ENCODE measurements around the gene LINGO3.

Gene LINGO3

GRCh38 chr19:2339644-2340310 is 31.8 kb upstream of the LINGO3 start:
- no peak overlapping the region for H3K9ac ChIP-seq (ENCODE audit: low read depth in 1 of 2, low read length in 2 of 2)
- no peaks in the 10 kb centered on the region for H3K4me1 ChIP-seq (ENCODE audit: control insufficient read depth in 1 of 2, insufficient read depth in 2 of 2, low read length in 2 of 2)
- H3K27me3 ChIP-seq (ENCODE audit: control insufficient read depth in 1 of 2, insufficient read depth in 2 of 2, low read length in 2 of 2): no peaks in the 10 kb centered on the region
- peaks cover 4 to 38% of the 10 kb centered on the region in 2 donors for H3K36me3 ChIP-seq (ENCODE audit: control insufficient read depth in 1 of 2, insufficient read depth in 2 of 2, low read length in 2 of 2)
- H3K4me3 ChIP-seq (ENCODE audit: low read depth in 1 of 2, low read length in 2 of 2): no peak overlapping the region
- no peaks in the 10 kb centered on the region for H3K9me3 ChIP-seq (ENCODE audit: control insufficient read depth in 1 of 2, low read length in 2 of 2)
- no peak overlapping the region for H3K27ac ChIP-seq (ENCODE audit: low read depth, low read length)

DNA sequence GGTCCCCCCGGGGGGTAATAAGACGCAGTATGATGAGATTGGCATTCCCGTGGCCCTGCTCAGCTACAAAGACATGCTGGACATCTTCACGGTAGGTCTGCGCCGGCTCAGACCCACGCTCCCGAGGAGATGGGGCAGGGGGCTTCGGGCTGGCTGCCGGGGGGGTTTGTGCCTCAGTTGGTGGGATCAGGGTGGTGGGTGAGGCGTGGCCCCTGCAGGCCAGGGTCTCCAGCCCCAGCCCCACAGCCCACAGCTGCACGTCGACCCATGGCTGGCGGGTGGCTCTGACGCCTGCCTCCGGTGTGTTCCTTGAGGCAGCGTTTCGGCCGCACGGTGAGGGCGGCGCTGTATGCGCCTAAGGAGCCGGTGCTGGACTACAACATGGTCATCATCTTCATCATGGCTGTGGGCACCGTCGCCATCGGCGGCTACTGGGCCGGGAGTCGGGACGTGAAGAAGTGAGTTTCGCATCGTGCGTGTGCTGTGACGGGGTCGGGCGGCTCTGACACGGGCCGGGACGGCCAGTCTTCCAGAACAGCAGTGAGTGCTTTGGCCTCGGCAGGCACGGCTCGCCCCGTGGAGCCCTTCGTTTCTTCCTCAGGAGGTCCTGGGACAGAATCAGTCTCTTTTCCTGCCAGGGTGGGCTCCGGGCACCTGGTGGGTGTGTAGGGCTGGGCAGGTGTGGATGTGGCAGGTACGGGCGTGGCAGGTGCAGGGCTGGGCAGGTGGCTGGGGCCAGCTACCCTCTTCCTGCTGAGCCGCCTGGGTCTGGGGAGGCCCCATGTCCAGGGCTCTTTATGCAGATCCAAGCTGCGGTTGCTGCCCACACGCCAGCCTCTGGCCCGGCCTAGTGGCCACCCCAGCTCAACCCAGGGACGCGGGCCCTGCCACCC is 31.0 kb upstream of the LINGO3 start:
- no peaks in the 10 kb centered on the region for H3K9me3 ChIP-seq (ENCODE audit: control insufficient read depth in 1 of 2, low read length in 2 of 2)
- no peak overlapping the region for H3K9ac ChIP-seq (ENCODE audit: low read depth in 1 of 2, low read length in 2 of 2)
- H3K36me3 ChIP-seq (ENCODE audit: control insufficient read depth in 1 of 2, insufficient read depth in 2 of 2, low read length in 2 of 2): peaks cover 0 to 33% of the 10 kb centered on the region in 2 donors
- no peaks in the 10 kb centered on the region for H3K27me3 ChIP-seq (ENCODE audit: control insufficient read depth in 1 of 2, insufficient read depth in 2 of 2, low read length in 2 of 2)
- H3K27ac ChIP-seq (ENCODE audit: low read depth, low read length): no peak overlapping the region
- no peak overlapping the region for H3K4me3 ChIP-seq (ENCODE audit: low read depth in 1 of 2, low read length in 2 of 2)
- peaks cover 5% of the 10 kb centered on the region in 2 donors for H3K4me1 ChIP-seq (ENCODE audit: control insufficient read depth in 1 of 2, insufficient read depth in 2 of 2, low read length in 2 of 2)

DNA sequence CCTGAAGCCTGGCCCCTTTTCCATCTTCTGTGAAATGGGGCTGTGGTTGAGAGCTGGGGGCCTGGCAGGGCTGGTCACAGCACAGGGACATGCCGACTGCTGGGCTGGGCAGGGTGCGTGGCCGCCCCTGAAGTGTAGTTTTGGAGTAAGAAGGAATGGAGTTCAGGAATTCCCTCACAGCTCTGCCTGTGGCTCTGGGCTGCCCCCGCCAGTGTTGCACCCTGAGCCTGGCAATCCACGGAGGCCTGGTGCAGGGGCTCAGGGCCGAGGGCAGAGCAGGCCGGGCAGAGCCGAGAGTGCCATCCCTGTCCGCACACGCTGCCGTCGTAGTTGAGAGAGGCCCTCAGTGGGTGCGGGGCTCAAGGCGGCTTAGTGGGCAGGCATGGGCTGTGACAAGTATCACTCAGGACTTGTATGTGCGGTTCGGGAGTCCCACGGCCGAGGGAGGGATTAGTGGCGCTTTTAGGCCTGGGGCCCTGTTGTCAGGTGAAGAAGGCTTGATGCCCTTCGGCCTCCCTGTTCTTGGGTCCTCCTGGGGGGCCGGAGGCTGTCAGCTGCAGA is 30.2 kb upstream of the LINGO3 start:
- H3K36me3 ChIP-seq (ENCODE audit: control insufficient read depth in 1 of 2, insufficient read depth in 2 of 2, low read length in 2 of 2): peaks cover 0 to 33% of the 10 kb centered on the region in 2 donors
- no peaks in the 10 kb centered on the region for H3K9me3 ChIP-seq (ENCODE audit: control insufficient read depth in 1 of 2, low read length in 2 of 2)
- H3K4me3 ChIP-seq (ENCODE audit: low read depth in 1 of 2, low read length in 2 of 2): no peak overlapping the region
- H3K9ac ChIP-seq (ENCODE audit: low read depth in 1 of 2, low read length in 2 of 2): no peak overlapping the region
- H3K4me1 ChIP-seq (ENCODE audit: control insufficient read depth in 1 of 2, insufficient read depth in 2 of 2, low read length in 2 of 2): peaks cover 13% of the 10 kb centered on the region in 2 donors
- H3K27ac ChIP-seq (ENCODE audit: low read depth, low read length): no peak overlapping the region
- H3K27me3 ChIP-seq (ENCODE audit: control insufficient read depth in 1 of 2, insufficient read depth in 2 of 2, low read length in 2 of 2): no peaks in the 10 kb centered on the region

DNA sequence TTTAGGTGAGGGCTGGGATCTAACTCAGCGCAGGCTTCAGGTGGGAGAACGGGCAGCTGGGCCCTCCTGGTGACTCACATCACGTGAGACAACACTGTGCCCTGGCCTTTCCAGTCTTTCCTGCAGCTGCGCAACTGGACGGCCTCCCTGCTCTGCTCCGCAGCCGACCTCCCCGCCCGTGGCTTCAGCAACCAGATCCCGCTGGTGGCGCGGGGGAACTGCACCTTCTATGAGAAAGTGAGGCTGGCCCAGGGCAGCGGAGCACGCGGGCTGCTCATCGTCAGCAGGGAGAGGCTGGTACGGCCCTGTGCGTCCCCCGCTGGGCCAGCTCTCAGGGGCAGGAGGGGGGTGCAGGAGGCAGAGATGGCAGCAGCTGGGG is 29.4 kb upstream of the LINGO3 start:
- Histone ChIP-seq H3K9ac (ENCODE audit: low read depth in 1 of 2, low read length in 2 of 2) (no peak overlapping the region), H3K9me3 (ENCODE audit: control insufficient read depth in 1 of 2, low read length in 2 of 2) (no peaks in the 10 kb centered on the region), H3K4me3 (ENCODE audit: low read depth in 1 of 2, low read length in 2 of 2) (no peak overlapping the region), H3K27ac (ENCODE audit: low read depth, low read length) (no peak overlapping the region), H3K4me1 (ENCODE audit: control insufficient read depth in 1 of 2, insufficient read depth in 2 of 2, low read length in 2 of 2) (peaks cover 17 to 19% of the 10 kb centered on the region in 2 donors), H3K36me3 (ENCODE audit: control insufficient read depth in 1 of 2, insufficient read depth in 2 of 2, low read length in 2 of 2) (peaks cover 0 to 28% of the 10 kb centered on the region in 2 donors), H3K27me3 (ENCODE audit: control insufficient read depth in 1 of 2, insufficient read depth in 2 of 2, low read length in 2 of 2) (no peaks in the 10 kb centered on the region)

DNA sequence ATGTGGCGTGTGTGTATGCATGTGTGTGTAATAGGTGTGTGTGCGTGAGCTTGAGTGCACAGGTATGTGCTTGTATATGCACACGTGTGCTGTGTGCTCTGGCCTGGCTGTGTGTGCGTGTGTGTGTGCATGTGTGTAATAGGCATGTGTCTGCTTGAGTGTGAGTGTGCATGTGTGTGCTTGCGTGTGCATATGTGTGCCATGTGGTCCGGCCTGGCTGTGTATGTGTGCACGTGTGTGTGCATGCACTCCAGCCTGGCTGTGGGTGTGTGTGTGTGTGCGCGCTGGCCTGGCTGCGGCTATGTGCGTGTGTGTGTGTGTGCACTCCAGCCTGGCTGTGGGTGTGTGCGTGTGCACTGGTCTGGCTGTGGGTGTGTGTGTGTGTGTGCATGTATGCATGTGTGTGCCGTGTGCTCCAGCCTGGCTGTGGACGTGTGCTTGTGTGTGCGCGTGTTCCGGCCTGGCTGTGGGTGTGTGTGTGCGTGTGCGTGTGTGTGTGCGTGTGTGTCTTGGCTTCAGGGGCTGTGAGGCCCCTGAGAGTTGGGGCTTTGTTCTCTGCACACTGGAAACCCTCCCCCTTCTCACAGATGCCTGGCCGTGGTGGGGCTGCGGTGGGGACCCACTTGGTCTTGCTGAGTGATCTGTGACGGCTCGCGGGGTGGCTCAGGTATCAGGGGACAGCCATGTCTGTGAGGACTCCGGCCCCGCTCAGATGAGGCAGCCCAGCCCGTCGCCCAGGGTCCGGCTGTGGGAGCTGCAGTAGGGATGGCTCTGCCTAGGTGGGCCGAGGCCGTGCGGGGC is 28.8 kb upstream of the LINGO3 start:
- peaks cover 23 to 24% of the 10 kb centered on the region in 2 donors for H3K4me1 ChIP-seq (ENCODE audit: control insufficient read depth in 1 of 2, insufficient read depth in 2 of 2, low read length in 2 of 2)
- H3K27me3 ChIP-seq (ENCODE audit: control insufficient read depth in 1 of 2, insufficient read depth in 2 of 2, low read length in 2 of 2): no peaks in the 10 kb centered on the region
- no peak overlapping the region for H3K4me3 ChIP-seq (ENCODE audit: low read depth in 1 of 2, low read length in 2 of 2)
- H3K27ac ChIP-seq (ENCODE audit: low read depth, low read length): no peak overlapping the region
- H3K9ac ChIP-seq (ENCODE audit: low read depth in 1 of 2, low read length in 2 of 2): no peak overlapping the region
- H3K36me3 ChIP-seq (ENCODE audit: control insufficient read depth in 1 of 2, insufficient read depth in 2 of 2, low read length in 2 of 2): peaks cover 0 to 28% of the 10 kb centered on the region in 2 donors
- H3K9me3 ChIP-seq (ENCODE audit: control insufficient read depth in 1 of 2, low read length in 2 of 2): no peaks in the 10 kb centered on the region

DNA sequence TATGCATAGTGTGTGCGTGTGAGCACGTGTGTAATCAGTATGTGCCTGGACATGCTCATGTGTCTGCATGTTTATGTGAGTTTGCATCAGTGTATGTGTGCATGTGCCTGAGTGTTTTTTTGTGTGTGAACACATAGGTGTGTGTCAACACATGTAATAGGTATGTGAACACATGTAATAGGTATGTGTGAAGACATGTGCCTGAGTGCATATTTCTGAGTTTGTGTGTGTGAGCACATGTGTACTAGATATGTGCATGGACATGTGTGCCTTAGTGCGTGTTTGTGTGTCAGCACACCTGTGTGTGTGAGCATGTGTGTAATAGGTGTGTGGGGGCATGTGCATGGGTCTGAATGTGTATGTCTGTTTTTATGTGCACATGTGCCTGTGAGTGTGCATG is 27.9 kb upstream of the LINGO3 start:
- Histone ChIP-seq H3K4me1 (ENCODE audit: control insufficient read depth in 1 of 2, insufficient read depth in 2 of 2, low read length in 2 of 2) (peaks cover 32% of the 10 kb centered on the region in 2 donors), H3K9me3 (ENCODE audit: control insufficient read depth in 1 of 2, low read length in 2 of 2) (no peaks in the 10 kb centered on the region), H3K4me3 (ENCODE audit: low read depth in 1 of 2, low read length in 2 of 2) (no peak overlapping the region), H3K27me3 (ENCODE audit: control insufficient read depth in 1 of 2, insufficient read depth in 2 of 2, low read length in 2 of 2) (no peaks in the 10 kb centered on the region), H3K36me3 (ENCODE audit: control insufficient read depth in 1 of 2, insufficient read depth in 2 of 2, low read length in 2 of 2) (peaks cover 0 to 23% of the 10 kb centered on the region in 2 donors), H3K9ac (ENCODE audit: low read depth in 1 of 2, low read length in 2 of 2) (no peak overlapping the region), H3K27ac (ENCODE audit: low read depth, low read length) (no peak overlapping the region)

- H3K4me1 ChIP-seq (ENCODE audit: control insufficient read depth in 1 of 2, insufficient read depth in 2 of 2, low read length in 2 of 2): peaks cover 33 to 39% of the 10 kb centered on the region in 2 donors
- H3K9ac ChIP-seq (ENCODE audit: low read depth in 1 of 2, low read length in 2 of 2): no peak overlapping the region
- H3K27ac ChIP-seq (ENCODE audit: low read depth, low read length): no peak overlapping the region
These were observed 27.3 kb upstream of the LINGO3 start for GRCh38 chr19:2334986-2335846.

DNA sequence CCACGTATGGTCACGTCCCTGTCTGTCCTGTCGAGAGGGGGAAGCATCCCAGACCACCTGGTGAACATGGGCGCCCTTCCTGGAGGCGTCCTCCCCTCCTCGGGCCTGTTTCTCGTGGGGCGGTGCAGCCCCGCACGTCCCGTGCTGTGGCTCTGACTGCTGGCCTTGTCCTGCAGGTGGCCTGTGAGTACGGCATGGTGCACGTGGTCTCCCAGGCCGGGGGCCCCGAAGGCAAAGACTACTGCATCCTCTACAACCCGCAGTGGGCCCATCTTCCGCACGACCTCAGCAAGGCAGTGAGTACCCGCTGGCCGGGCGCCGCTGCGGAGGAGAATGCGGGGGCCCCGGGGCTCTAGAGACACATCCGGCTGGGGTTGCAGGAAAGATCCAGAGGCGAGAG is 26.5 kb upstream of the LINGO3 start:
- Histone ChIP-seq H3K27ac (ENCODE audit: low read depth, low read length) (no peak overlapping the region), H3K4me1 (ENCODE audit: control insufficient read depth in 1 of 2, insufficient read depth in 2 of 2, low read length in 2 of 2) (peaks cover 36 to 44% of the 10 kb centered on the region in 2 donors), H3K9ac (ENCODE audit: low read depth in 1 of 2, low read length in 2 of 2) (no peak overlapping the region), H3K27me3 (ENCODE audit: control insufficient read depth in 1 of 2, insufficient read depth in 2 of 2, low read length in 2 of 2) (no peaks in the 10 kb centered on the region), H3K9me3 (ENCODE audit: control insufficient read depth in 1 of 2, low read length in 2 of 2) (no peaks in the 10 kb centered on the region), H3K36me3 (ENCODE audit: control insufficient read depth in 1 of 2, insufficient read depth in 2 of 2, low read length in 2 of 2) (peaks cover 0 to 23% of the 10 kb centered on the region in 2 donors), H3K4me3 (ENCODE audit: low read depth in 1 of 2, low read length in 2 of 2) (no peak overlapping the region)

More at GRCh38 chr19:2334986-2335846, 27.3 kb upstream of the LINGO3 start:
- Histone ChIP-seq H3K4me3 (ENCODE audit: low read depth in 1 of 2, low read length in 2 of 2) (no peak overlapping the region), H3K27me3 (ENCODE audit: control insufficient read depth in 1 of 2, insufficient read depth in 2 of 2, low read length in 2 of 2) (no peaks in the 10 kb centered on the region), H3K36me3 (ENCODE audit: control insufficient read depth in 1 of 2, insufficient read depth in 2 of 2, low read length in 2 of 2) (peaks cover 0 to 23% of the 10 kb centered on the region in 2 donors), H3K9me3 (ENCODE audit: control insufficient read depth in 1 of 2, low read length in 2 of 2) (no peaks in the 10 kb centered on the region)

GRCh38 chr19:2333807-2334211 is 25.9 kb upstream of the LINGO3 start:
- Histone ChIP-seq H3K27me3 (ENCODE audit: control insufficient read depth in 1 of 2, insufficient read depth in 2 of 2, low read length in 2 of 2) (no peaks in the 10 kb centered on the region), H3K4me1 (ENCODE audit: control insufficient read depth in 1 of 2, insufficient read depth in 2 of 2, low read length in 2 of 2) (peaks cover 37 to 50% of the 10 kb centered on the region in 2 donors), H3K9ac (ENCODE audit: low read depth in 1 of 2, low read length in 2 of 2) (peak overlapping the region; percentile 37 to 69), H3K36me3 (ENCODE audit: control insufficient read depth in 1 of 2, insufficient read depth in 2 of 2, low read length in 2 of 2) (peaks cover 0 to 18% of the 10 kb centered on the region in 2 donors), H3K4me3 (ENCODE audit: low read depth in 1 of 2, low read length in 2 of 2) (peak overlapping the region; percentile 21 to 48), H3K27ac (ENCODE audit: low read depth, low read length) (peak overlapping the region; percentile 54), H3K9me3 (ENCODE audit: control insufficient read depth in 1 of 2, low read length in 2 of 2) (no peaks in the 10 kb centered on the region)

All from duodenal mucosa (tissue), 2 donors.